Keratinocyte (primary cell): ENCODE data around the gene TLR4.

Experiments
- EZH2 ChIP-seq: IDR thresholded peaks from one replicate; pipeline ENCODE4 v1.6.1; 2012; ENCODE audit warnings: inconsistent platforms, mild to moderate bottlenecking, low read length, moderate library complexity
- TF ChIP-seq, protein P1 (sequence below), 3 experiments: IDR thresholded peaks in 1 of 3; conservative IDR thresholded peaks in 1 of 3; optimal IDR thresholded peaks in 1 of 3; 2 replicates in 2 of 3; 3 replicates in 1 of 3; pipeline versions ENCODE3 to v1.5.1; 2011; ENCODE audit warnings: low read length in 3 of 3, mild to moderate bottlenecking in 3 of 3, moderate library complexity in 2 of 3, control low read depth in 1 of 3, inconsistent platforms in 1 of 3; ENCODE audit not compliant: insufficient read depth in 2 of 3; ENCODE audit errors: extremely low read depth in 1 of 3

DNA sequence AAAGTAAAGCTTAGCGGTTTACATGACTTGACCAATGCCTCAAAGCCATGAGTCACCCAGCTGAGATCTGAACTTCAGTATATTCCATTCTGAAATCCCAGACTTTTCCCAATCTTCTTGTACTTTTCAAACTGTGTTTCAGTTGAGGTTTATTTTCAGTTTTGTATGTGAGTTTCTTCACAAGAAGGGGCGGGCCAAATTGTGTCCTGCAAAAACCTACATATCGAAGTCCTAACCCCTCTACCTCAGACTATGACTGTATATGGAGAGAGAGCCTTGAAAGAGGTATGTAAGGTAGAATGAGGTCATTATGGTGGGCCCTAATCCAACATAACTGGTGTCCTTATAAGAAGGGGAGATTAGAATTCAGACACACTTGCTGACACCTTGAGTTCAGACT lies 666 bp upstream of the TLR4 start:
- TF ChIP-seq, protein P1, sequence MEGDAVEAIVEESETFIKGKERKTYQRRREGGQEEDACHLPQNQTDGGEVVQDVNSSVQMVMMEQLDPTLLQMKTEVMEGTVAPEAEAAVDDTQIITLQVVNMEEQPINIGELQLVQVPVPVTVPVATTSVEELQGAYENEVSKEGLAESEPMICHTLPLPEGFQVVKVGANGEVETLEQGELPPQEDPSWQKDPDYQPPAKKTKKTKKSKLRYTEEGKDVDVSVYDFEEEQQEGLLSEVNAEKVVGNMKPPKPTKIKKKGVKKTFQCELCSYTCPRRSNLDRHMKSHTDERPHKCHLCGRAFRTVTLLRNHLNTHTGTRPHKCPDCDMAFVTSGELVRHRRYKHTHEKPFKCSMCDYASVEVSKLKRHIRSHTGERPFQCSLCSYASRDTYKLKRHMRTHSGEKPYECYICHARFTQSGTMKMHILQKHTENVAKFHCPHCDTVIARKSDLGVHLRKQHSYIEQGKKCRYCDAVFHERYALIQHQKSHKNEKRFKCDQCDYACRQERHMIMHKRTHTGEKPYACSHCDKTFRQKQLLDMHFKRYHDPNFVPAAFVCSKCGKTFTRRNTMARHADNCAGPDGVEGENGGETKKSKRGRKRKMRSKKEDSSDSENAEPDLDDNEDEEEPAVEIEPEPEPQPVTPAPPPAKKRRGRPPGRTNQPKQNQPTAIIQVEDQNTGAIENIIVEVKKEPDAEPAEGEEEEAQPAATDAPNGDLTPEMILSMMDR (optimal IDR thresholded peaks at IDR 0.05 in 1 of 3, IDR thresholded peaks at IDR 0.05 in 1 of 3, conservative IDR thresholded peaks at IDR 0.05 in 1 of 3; ENCODE audit: extremely low read depth in 1 of 3, insufficient read depth in 2 of 3, low read length in 3 of 3), result no peak
- TF ChIP-seq EZH2, result no peak
